ENCODE results near the gene SLAMF8.

DNA sequence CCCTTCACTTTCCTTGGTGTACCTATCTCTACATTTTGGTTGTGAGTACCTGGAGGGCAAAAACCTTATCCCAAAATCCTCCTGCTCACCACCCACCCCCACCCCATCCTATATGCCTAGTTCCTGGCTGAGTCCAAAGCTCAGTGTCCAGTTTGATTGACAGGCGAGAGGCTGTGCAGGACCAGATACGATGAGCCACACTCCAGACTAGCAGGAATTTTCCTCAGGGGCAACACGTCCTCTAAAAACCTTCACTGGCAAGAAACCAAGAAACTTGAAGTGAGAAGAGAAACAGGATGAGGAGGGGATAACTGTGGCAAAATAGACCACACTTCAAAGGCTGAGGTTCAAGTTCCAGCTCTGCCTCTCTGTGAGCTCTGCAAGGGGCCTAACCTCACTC is 1.1 kb upstream of the SLAMF8 start:
- TF ChIP-seq, protein P1, sequence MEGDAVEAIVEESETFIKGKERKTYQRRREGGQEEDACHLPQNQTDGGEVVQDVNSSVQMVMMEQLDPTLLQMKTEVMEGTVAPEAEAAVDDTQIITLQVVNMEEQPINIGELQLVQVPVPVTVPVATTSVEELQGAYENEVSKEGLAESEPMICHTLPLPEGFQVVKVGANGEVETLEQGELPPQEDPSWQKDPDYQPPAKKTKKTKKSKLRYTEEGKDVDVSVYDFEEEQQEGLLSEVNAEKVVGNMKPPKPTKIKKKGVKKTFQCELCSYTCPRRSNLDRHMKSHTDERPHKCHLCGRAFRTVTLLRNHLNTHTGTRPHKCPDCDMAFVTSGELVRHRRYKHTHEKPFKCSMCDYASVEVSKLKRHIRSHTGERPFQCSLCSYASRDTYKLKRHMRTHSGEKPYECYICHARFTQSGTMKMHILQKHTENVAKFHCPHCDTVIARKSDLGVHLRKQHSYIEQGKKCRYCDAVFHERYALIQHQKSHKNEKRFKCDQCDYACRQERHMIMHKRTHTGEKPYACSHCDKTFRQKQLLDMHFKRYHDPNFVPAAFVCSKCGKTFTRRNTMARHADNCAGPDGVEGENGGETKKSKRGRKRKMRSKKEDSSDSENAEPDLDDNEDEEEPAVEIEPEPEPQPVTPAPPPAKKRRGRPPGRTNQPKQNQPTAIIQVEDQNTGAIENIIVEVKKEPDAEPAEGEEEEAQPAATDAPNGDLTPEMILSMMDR (IDR thresholded peaks at IDR 0.05) = no peak
- TF ChIP-seq POLR2A (IDR thresholded peaks at IDR 0.05) = no peak

Data from suprapubic skin (tissue), 3 donors.